Anterior cingulate cortex (tissue), 58 donors: ENCODE data around the gene LKAAEAR1.

Experiments used
- DNase-seq, 58 donors: peaks; one replicate each; lab custom pipeline; 2025; lab: John Stamatoyannopoulos, UW

Gene LKAAEAR1

DNA sequence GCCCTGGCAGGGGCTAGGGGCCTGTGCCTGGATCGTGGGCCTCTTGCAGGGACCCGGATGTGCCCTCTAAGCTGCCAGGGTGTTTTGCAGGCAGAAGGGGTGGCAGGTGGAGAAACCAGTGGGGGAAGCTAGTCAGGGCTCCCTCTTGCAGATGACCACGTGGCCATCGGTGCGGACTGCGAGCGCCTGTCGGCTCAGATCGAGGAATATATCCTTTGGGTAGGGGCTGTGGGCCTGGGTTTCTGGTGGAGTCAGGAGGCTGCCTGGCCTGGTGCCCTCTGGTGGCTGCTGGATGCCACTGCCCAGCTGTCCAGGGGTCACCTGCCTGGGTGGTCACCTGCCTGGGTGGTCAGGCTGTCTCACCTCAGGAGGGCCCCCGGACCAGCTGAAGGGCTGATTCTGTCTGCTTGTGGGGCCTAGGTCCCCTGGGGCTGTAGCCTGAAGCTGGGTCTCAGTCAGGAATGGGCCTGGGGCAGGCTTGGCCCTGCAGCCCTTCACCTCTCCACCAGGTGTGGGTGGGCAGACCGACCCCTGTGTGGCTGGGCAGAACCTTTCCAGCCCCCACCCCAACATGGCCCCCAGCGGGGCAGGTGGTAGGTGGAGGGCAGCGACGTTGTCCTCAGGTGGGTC is 14.5 kb downstream of the LKAAEAR1 start:
- no peak for DNase-seq

DNA sequence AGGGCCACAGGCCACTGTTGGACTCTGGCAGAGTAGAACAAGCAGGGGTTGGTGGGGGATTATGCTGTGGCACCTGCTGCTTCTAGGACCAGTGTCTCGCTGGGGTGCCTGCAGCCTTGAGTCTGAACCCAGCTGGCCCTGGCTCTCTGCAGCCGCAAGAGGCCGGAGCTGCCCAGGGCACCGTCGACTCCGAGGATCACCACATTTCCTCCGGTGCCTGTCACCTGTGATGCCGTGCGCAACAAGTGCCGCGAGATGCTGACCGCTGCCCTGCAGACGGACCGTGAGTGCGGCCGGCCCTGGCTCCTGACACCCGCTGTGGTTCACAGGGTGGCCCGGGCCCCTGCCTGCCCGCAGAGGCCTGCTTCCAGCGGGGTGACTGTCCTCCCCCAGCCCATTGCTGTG is 15.0 kb downstream of the LKAAEAR1 start:
- DNase-seq = no peak

- DNase-seq = no peak
Observed at GRCh38 chr20:64068386-64069208, 15.6 kb downstream of the LKAAEAR1 start.

DNA sequence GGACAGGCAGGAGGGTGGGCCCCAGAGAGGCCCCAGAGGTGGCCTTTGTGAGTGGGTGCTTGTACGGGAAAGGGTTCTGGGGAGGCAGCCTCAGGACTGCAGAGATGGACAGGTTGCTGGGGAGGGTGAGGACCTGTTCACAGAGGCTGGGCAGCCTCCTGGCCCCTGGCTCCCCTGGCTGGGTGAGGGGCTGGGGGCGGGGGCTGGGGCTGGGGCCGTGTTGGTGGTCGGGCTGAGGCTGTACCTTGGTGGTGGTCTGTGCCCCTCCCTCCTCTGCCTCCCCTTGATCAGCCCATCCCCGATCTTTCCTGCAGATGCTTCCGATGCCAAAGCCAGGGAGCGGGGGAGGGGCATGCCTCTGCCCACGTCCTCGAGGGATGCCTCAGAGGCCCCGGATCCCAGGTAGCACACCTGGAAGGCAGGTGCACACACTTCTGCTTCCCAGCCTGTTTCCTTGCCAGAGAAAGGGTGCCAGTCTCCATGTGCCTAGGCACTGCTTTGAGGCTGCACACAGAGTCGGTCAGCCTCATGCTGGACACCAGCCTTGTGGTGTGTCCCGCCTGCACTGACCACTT is 16.4 kb downstream of the LKAAEAR1 start:
- DNase-seq = no peak

DNA sequence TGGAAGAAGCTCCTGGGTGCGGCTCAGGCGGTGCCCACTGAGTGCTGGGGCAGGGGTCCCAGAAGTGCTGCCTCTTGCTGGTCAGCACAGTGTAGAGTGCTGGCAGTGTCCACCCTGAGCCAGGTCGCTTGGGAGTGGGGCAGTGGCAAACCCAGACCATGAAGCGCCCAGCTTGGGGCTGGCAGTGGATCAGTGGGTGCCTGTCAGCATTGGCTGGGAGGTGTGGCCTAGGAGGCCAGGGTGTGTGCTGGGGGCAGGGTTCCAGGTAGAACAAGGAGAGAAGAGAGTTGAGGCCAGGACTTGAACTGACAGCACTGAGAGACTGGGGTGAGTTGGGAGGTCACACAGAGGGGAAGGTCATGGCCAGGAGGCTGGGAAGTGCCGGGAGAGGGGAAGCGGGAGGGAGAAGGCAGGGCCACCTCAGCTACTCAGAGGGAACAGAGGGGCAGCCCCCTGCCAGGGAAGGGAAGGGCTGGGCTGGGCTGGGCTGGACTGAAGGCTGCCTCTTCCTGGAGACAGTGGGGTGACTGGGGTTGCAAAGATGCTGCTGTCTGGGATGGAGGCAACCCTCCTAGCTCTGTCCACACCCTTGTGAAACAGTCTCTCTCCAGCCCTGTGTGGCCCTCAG is 17.1 kb downstream of the LKAAEAR1 start:
- DNase-seq = no peak

DNA sequence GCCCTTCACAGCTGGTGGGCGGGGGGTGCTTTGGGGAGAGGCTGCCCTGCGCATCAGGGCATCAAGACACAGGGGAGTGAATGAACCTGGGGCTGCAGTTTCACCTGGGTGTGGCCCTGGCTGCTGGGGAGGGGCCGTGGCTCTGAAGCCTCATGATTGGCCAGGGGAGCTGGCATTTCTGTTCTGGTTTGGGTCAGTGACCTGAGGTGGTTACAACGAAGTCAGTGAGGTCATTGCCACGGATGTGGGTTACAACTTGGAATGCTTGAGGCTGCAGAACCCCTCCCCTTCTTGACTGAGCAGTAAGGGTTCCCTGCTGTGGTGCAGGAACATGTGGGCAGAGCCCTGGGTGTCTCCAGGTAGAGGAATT is 18.2 kb downstream of the LKAAEAR1 start:
- no peak for DNase-seq

GRCh38 chr20:64065062-64065973 is 18.9 kb downstream of the LKAAEAR1 start:
- no peak for DNase-seq

- DNase-seq = no peak
Observed at GRCh38 chr20:64064145-64064698, 20.0 kb downstream of the LKAAEAR1 start.

DNA sequence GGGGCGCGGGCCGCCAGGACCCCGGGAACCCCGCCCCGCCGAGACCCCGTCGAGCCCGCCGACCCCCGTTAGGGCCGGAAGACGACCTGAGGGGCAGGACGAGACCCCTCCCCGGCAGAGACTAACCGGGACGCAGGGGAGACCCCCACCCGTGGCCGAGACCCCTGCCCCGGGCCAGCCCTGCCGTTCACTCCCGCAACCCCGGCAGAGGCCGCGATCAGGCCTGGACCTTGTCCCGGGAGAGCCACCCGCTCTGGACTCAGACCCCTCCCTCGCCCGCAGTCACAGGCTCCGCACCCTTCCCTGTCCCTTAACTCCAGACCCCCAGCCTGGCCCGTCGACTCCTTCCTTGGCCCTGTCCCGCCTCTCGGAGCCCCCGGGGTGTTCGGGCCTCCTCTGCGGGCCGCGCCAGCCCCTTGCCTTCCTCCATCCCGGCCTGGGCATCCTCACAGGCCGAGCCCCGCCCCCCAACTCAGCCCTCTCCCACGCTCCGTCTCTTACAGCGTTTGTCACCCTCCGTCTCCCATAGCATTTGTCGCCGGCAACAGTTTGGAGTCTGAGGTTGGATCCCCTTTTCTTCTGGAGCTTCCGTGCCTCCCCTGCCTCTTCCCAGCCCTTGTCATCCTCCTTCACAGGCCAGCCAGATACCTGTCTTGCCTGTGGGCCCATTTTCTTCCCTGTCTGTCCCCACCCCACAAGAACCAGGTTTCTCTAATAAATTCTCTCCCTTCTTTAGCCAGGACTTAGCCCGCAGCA is 20.6 kb downstream of the LKAAEAR1 start:
- DNase-seq = peak in 19 of 58 donors; percentile 4 to 52 (median 30)

DNA sequence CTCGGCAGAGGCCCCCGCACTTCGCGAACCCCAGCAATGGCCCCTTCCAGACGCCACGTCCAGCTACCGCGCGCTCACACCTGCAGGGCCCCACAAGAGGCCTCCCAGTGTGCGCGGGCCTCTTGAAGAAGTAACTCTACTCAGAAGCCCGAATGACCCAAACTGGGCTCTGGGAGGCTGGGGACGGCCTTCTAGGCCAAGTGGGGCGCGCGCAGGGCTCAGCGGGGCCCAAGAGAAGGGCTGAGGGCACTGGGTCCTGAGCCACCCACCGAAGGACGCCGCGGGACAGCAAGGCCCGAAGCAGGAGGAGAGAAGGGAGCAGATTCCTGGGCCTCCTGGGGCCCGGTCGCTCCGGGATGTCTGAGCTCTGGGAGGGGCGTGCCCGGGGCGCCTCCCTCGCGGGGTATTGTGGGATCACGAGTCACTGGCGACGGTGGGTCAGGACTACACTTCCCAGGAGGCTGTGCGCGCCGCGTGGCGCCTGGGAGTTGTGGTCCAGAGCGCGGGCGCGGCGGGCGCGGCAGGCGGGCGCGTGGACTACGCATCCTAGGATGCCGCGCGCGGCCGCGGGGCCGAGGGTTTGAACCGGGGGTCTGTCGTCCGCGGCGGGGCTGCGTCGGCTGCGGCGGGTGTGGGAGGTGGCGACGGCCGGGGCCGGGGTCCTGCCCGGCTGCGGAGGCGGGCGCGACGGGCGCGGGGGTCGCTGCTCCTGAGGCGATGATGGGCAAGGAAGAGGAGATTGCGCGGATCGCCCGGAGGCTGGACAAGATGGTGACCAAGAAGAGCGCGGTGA is 21.4 kb downstream of the LKAAEAR1 start, which contains the start of gene TCEA2:
Gene TCEA2, plus strand, starts transcription at position 603 of the 793 bp plus-strand sequence. Its CDS starts 115 bp downstream, at position 718.
- DNase-seq = peak; percentile 73 to 99 (median 95)

- DNase-seq = peak in 2 of 58 donors; percentile 48 to 49
Observed at GRCh38 chr20:64062276-64062595, 22.0 kb downstream of the LKAAEAR1 start.

- peak in 3 of 58 donors; percentile 8 to 15 (median 9) for DNase-seq
Observed at GRCh38 chr20:64058536-64058935, 25.7 kb downstream of the LKAAEAR1 start.

- DNase-seq = peak in 30 of 58 donors; percentile 8 to 66 (median 26)
Observed at GRCh38 chr20:64057628-64058498, 26.3 kb downstream of the LKAAEAR1 start.

DNA sequence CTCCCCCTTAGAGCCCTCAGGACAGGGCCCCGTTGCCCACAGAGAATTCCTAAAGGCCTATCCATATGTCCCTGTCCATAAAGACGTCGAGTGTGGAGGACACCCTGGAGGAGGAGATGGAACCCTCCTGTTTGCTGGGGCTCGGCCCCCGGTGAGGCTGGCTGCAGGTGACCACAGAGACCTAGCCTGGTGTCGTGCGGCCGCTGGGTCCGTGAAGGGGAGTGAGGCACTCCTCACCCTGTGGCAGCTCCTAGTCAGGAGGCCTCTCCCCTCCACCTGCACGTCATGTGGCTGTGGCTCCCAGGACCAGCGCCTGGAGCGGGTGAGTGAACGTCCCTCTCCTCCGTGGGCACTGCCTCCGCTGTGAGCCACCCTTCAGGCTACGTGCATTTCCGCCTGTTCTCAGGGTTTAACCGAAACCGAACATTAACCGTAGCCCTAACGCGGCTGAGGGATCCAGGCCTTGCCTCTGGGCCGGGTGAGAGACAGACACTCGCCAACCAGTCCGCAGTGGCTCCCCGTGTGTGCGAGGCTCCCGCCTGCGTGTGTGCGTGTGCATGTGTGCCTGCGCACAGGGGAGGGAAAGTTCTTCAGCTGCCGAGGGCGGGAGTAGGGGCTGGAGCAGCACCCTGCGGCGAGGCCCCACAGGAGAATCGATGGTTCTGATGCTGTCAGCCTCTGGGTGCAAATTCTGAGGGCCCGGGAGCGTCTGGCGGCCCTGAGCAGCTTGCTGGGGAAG is 27.1 kb downstream of the LKAAEAR1 start:
- DNase-seq = no peak

GRCh38 chr20:64056639-64056888 is 27.6 kb downstream of the LKAAEAR1 start:
- DNase-seq = no peak

DNA sequence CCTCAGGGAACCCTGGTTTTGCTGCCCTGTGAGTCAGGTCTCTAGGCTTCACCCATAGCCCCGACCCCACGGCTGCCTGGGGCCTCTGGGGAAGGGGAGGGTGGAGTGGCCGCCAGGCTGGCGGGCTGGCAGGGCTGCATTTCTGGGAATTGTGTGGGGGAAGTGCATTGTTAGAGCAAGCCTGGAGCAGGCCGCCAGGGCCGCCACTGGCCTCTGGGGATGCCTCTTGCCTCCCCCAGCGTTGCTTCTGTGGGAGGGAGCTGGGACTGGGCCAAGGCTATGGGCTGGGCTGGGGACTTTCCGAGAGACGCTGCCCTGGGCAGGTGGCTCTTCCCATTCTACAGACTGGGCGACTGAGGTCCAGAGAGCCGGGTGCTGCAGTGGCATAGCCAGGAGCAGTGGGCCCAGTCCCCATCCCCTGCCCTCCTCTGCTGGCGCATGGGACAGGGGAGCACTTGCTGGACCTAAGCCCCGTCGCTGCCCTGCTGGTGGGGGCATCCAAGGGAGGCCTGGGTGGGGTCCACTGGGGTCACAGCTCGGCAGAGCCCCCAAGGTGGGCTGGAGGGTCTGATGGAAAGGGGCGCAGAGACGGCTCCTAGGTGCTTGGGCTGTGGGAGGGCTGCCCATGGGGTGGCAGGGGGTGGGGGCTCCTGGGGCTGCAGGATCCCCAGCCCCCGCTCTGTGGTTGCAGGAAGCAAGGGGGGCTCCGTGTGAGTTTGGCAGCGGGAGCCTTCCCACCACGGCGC is 28.1 kb downstream of the LKAAEAR1 start:
- no peak for DNase-seq
